B cell (primary cell): Measurements from ENCODE around the gene COL2A1. TPM values are rescaled to one million over a fixed set of nuclear protein-coding genes. Genes with fewer than 3 reads are reported as not detected.

ENCODE experiments used
- ATAC-seq: fragments of 200-7000 bp; cut with Tn5 transposase; one replicate; pipeline ENCODE4 v1.10.0; 2021; ENCODE audit warnings: low read depth, mild to moderate bottlenecking, moderate number of reproducible peaks, moderate library complexity
- CTCF ChIA-PET: fragments of 350-600 bp; sonication (Branson Sonifier 250); formaldehyde crosslinking; loops from one replicate; lab custom pipeline; 2021; ENCODE audit warnings: antibody characterized with exemption, inconsistent platforms; lab: Charles Lee
- POLR2A ChIA-PET: fragments of 350-600 bp; sonication (Branson Sonifier 250); formaldehyde crosslinking; loops from one replicate; lab custom pipeline; 2021; ENCODE audit warnings: antibody characterized with exemption; lab: Charles Lee
- DNase-seq: peaks from one replicate; pipeline ENCODE4 v3.0.0; 2013
- H2AFZ ChIP-seq: 2 replicates; pipeline ENCODE4 v1.6.1; 2012; ENCODE audit warnings: mild to moderate bottlenecking, low read depth, low read length; ENCODE audit not compliant: insufficient read depth, poor library complexity, severe bottlenecking
- H3K27ac ChIP-seq, 2 donors: 1 replicate in 1 of 2; 2 replicates in 1 of 2; pipeline ENCODE4 v1.5.1; 2012 to 2013; ENCODE audit warnings: low read length in 2 of 2, mild to moderate bottlenecking in 2 of 2, moderate library complexity in 1 of 2
- H3K27me3 ChIP-seq, 4 experiments: fragments of 200-600 bp in 1 of 4; sonication (generic) in 1 of 4; replicated peaks in 1 of 4; 1 replicate in 2 of 4; 2 replicates in 2 of 4; pipeline versions ENCODE4 v1.6.1 to v1.7.0; 2013 to 2016; ENCODE audit warnings: low read length in 3 of 4, mild to moderate bottlenecking in 2 of 4, mixed read lengths in 1 of 4, moderate library complexity in 1 of 4; ENCODE audit not compliant: insufficient read depth in 4 of 4, control insufficient read depth in 3 of 4; ENCODE audit errors: control extremely low read depth in 1 of 4
- H3K36me3 ChIP-seq, 2 experiments: replicated peaks in 1 of 2; 1 replicate in 1 of 2; 2 replicates in 1 of 2; pipeline versions ENCODE4 v1.6.1 to v1.7.1; 2013; ENCODE audit warnings: low read length in 1 of 2; ENCODE audit not compliant: insufficient read depth in 2 of 2, control insufficient read depth in 1 of 2; ENCODE audit errors: control extremely low read depth in 1 of 2, extremely low read depth in 1 of 2
- H3K4me1 ChIP-seq, 2 donors: fragments of 200-600 bp in 1 of 2; sonication (generic) in 1 of 2; 1 replicate in 1 of 2; 2 replicates in 1 of 2; pipeline versions ENCODE4 v1.5.1 to v1.6.1; 2013 to 2017; ENCODE audit warnings: low read length in 2 of 2; ENCODE audit not compliant: control insufficient read depth in 2 of 2, insufficient read depth in 2 of 2
- H3K4me2 ChIP-seq: replicated peaks from 2 replicates; pipeline ENCODE3; 2012; ENCODE audit warnings: mild to moderate bottlenecking, low read depth, low read length; ENCODE audit not compliant: poor library complexity, severe bottlenecking
- H3K4me3 ChIP-seq, 5 experiments: fragments of 200-600 bp in 1 of 5; sonication (generic) in 1 of 5; 1 replicate in 3 of 5; 2 replicates in 2 of 5; pipeline versions ENCODE4 v1.5.1 to v1.7.0; 2011 to 2016; ENCODE audit warnings: low read length in 4 of 5, mild to moderate bottlenecking in 4 of 5, low read depth in 2 of 5, control low read depth in 1 of 5, moderate library complexity in 1 of 5; ENCODE audit not compliant: insufficient read depth in 1 of 5; ENCODE audit errors: control extremely low read depth in 1 of 5, extremely low read depth in 1 of 5
- H3K79me2 ChIP-seq: fragments of 200-600 bp; sonication (generic); one replicate; pipeline ENCODE4 v1.6.0; 2016; ENCODE audit warnings: low read length; ENCODE audit not compliant: control insufficient read depth, insufficient read depth
- H3K9ac ChIP-seq: fragments of 200-600 bp; sonication (generic); 2 replicates; pipeline ENCODE4 v1.6.1; 2017; ENCODE audit warnings: mild to moderate bottlenecking, low read length, moderate library complexity
- H3K9me3 ChIP-seq, 3 donors: one replicate each; pipeline versions ENCODE4 v1.6.1 to v1.7.1; 2013; ENCODE audit warnings: low read length in 2 of 3; ENCODE audit not compliant: control insufficient read depth in 2 of 3, insufficient read depth in 1 of 3; ENCODE audit errors: control extremely low read depth in 1 of 3
- H4K20me1 ChIP-seq: 2 replicates; pipeline ENCODE4 v1.6.0; 2012; ENCODE audit warnings: mild to moderate bottlenecking, low read length; ENCODE audit not compliant: insufficient read depth, control insufficient read depth, poor library complexity, severe bottlenecking
- H3K27ac Mint-ChIP-seq: one replicate; pipeline ENCODE4 v1.8.0; 2021; ENCODE audit warnings: mixed read lengths
- H3K27me3 Mint-ChIP-seq: one replicate; pipeline ENCODE4 v1.8.0; 2021; ENCODE audit warnings: mixed read lengths
- H3K4me1 Mint-ChIP-seq: one replicate; pipeline ENCODE4 v1.8.0; 2021; ENCODE audit warnings: mixed read lengths
- H3K4me3 Mint-ChIP-seq: one replicate; pipeline ENCODE4 v1.8.0; 2021; ENCODE audit warnings: mixed read lengths
- H3K9me3 Mint-ChIP-seq: one replicate; pipeline ENCODE4 v1.8.0; 2022; ENCODE audit warnings: mixed read lengths; ENCODE audit not compliant: insufficient read depth
- CTCF ChIP-seq: fragments of 200-600 bp; IDR thresholded peaks from one replicate; pipeline ENCODE4 v1.8.0; 2022; ENCODE audit warnings: antibody characterized with exemption, mild to moderate bottlenecking
- EZH2 ChIP-seq: IDR thresholded peaks from 2 replicates; pipeline ENCODE4 v1.6.1; 2012; ENCODE audit warnings: borderline replicate concordance, low read depth, mild to moderate bottlenecking, moderate library complexity, low read length; ENCODE audit not compliant: insufficient read depth, poor library complexity, severe bottlenecking
- WGBS: methylation state at CpG from one replicate; pipeline ENCODE4 v1.1.5; 2013; ENCODE audit warnings: missing lambda C conversion rate; ENCODE audit not compliant: insufficient coverage; 5-methylcytosine and 5-hydroxymethylcytosine counted together
- intact Hi-C: fragments of 100-400 bp; cut with micrococcal nuclease; formaldehyde crosslinking; loops from one replicate; pipeline ENCODE4 v1.10.0; 2022
- polyA plus RNA-seq: library from polyadenylated mRNA; depleted of rRNA; stranded (reverse); fragments of >200 nt; gene quantifications from 2 replicates; pipeline ENCODE4 v1.2.3, GENCODE V29; 2012
- total RNA-seq, 2 donors: library from RNA; stranded (reverse); fragments of 120-200 nt in 1 of 2; gene quantifications; 1 replicate in 1 of 2; 2 replicates in 1 of 2; pipeline versions ENCODE4 v1.2.3 to v1.2.4, GENCODE V29; 2013 to 2022

Gene COL2A1
- total and polyA plus RNA-seq, 2 donors (not counting 1 experiment from before 2014, with no cell fraction given), result not detected

- no peak for TF ChIP-seq EZH2
- TF ChIP-seq CTCF, result no peak
- H3K9me3 Mint-ChIP-seq, result no peaks in the 10 kb centered on the region
- H3K4me1 Mint-ChIP-seq, result peaks cover 10% of the 10 kb centered on the region
- Histone ChIP-seq H4K20me1 (no peaks in the 10 kb centered on the region), H3K9me3 (no peaks in the 10 kb centered on the region), H3K27ac (no peak overlapping the region), H3K9ac (no peak overlapping the region), H3K4me3 (no peak overlapping the region), H3K4me2 (no peak overlapping the region), H2AFZ (no peak overlapping the region), H3K4me1 (peaks cover 5 to 9% of the 10 kb centered on the region in 2 donors), H3K36me3 (no peaks in the 10 kb centered on the region), H3K27me3 (peaks cover 0 to 2% (median 0%) of the 10 kb centered on the region in 4 experiments), H3K79me2 (no peaks in the 10 kb centered on the region)
- H3K27ac Mint-ChIP-seq, result no peak overlapping the region
- intact Hi-C loops, result no loop called here
- POLR2A ChIA-PET, result no interaction called here
- CTCF ChIA-PET, result no interaction called here
- no peaks in the 10 kb centered on the region for H3K27me3 Mint-ChIP-seq
- DNase-seq (no peak), ATAC-seq (no peak)
- 71% methylated on average over 4 of the region's 8 CpGs for WGBS
- H3K4me3 Mint-ChIP-seq, result no peak overlapping the region
These were observed 25.4 kb upstream of the COL2A1 start for GRCh38 chr12:48029491-48030172.

- H3K9me3 Mint-ChIP-seq, result no peaks in the 10 kb centered on the region
- POLR2A ChIA-PET, result no interaction called here
- no peak for ATAC-seq
These were observed 24.5 kb upstream of the COL2A1 start for GRCh38 chr12:48028541-48029431.

More at GRCh38 chr12:48028541-48029431, 24.5 kb upstream of the COL2A1 start:
- H3K27me3 Mint-ChIP-seq, result no peaks in the 10 kb centered on the region
- intact Hi-C loops, result no loop called here
- H3K36me3 ChIP-seq, result no peaks in the 10 kb centered on the region
- H2AFZ ChIP-seq, result no peak overlapping the region
- no peak overlapping the region for H3K4me2 ChIP-seq
- H3K4me1 Mint-ChIP-seq, result peaks cover 10% of the 10 kb centered on the region
- no peak overlapping the region for H3K9ac ChIP-seq
- H4K20me1 ChIP-seq, result no peaks in the 10 kb centered on the region
- no peak overlapping the region for H3K4me3 Mint-ChIP-seq
- CTCF ChIA-PET, result no interaction called here
- no peak overlapping the region for H3K27ac ChIP-seq
- peaks cover 0 to 2% (median 0%) of the 10 kb centered on the region in 4 experiments for H3K27me3 ChIP-seq
- no peaks in the 10 kb centered on the region for H3K79me2 ChIP-seq
- H3K9me3 ChIP-seq, result no peaks in the 10 kb centered on the region
- 21% methylated on average over 5 of the region's 5 CpGs for WGBS
- no peak for TF ChIP-seq CTCF
- TF ChIP-seq EZH2, result no peak
- peaks cover 5 to 9% of the 10 kb centered on the region in 2 donors for H3K4me1 ChIP-seq
- no peak overlapping the region for H3K27ac Mint-ChIP-seq
- no peak overlapping the region for H3K4me3 ChIP-seq
- DNase-seq, result no peak
